ENCODE measurements around the gene PIWIL4.
"Not testable (repeated sequence)": the region's sequence is repeated elsewhere in the genome, so short reads cannot be mapped to it uniquely, and the experiment has no call there.

Gene PIWIL4

GRCh38 chr11:94550513-94550912 is 16.7 kb upstream of the PIWIL4 start:
- no peak for DNase-seq

- DNase-seq, result no peak
Measured at GRCh38 chr11:94553938-94554337, 13.2 kb upstream of the PIWIL4 start.

GRCh38 chr11:94555752-94556329 is 11.3 kb upstream of the PIWIL4 start:
- DNase-seq, result not testable (repeated sequence)

GRCh38 chr11:94557421-94557820 is 9.7 kb upstream of the PIWIL4 start:
- DNase-seq, result no peak

- DNase-seq, result no peak
Measured at GRCh38 chr11:94557992-94558391, 9.2 kb upstream of the PIWIL4 start.

GRCh38 chr11:94558468-94558867 is 8.7 kb upstream of the PIWIL4 start:
- DNase-seq, result no peak

GRCh38 chr11:94558932-94559331 is 8.2 kb upstream of the PIWIL4 start:
- no peak for DNase-seq

GRCh38 chr11:94559361-94559760 is 7.8 kb upstream of the PIWIL4 start:
- no peak for DNase-seq

GRCh38 chr11:94560834-94561233 is 6.3 kb upstream of the PIWIL4 start:
- no peak for DNase-seq

GRCh38 chr11:94563176-94563847 is 3.9 kb upstream of the PIWIL4 start:
- DNase-seq, result no peak

- DNase-seq, result no peak
Measured at GRCh38 chr11:94563848-94564467, 3.2 kb upstream of the PIWIL4 start.

- no peak for DNase-seq
Measured at GRCh38 chr11:94568200-94568599, 1.0 kb downstream of the PIWIL4 start.

- DNase-seq, result no peak
Measured at GRCh38 chr11:94568717-94569116, 1.5 kb downstream of the PIWIL4 start.

- DNase-seq, result not testable (repeated sequence)
Measured at GRCh38 chr11:94572975-94573374, 5.8 kb downstream of the PIWIL4 start.

GRCh38 chr11:94574193-94574961 is 7.2 kb downstream of the PIWIL4 start:
- no peak for DNase-seq

GRCh38 chr11:94576306-94576705 is 9.1 kb downstream of the PIWIL4 start:
- no peak for DNase-seq

- DNase-seq, result no peak
Measured at GRCh38 chr11:94577841-94578240, 10.7 kb downstream of the PIWIL4 start.

GRCh38 chr11:94581926-94582325 is 14.8 kb downstream of the PIWIL4 start:
- DNase-seq, result no peak

GRCh38 chr11:94583213-94583865 is 16.2 kb downstream of the PIWIL4 start:
- no peak for DNase-seq

GRCh38 chr11:94583866-94584500 is 16.8 kb downstream of the PIWIL4 start:
- DNase-seq, result no peak

GRCh38 chr11:94584978-94585377 is 17.8 kb downstream of the PIWIL4 start:
- DNase-seq, result no peak

- DNase-seq, result no peak
Measured at GRCh38 chr11:94585399-94585798, 18.2 kb downstream of the PIWIL4 start.

- no peak for DNase-seq
Measured at GRCh38 chr11:94586546-94586945, 19.4 kb downstream of the PIWIL4 start.
